Astrocyte of the spinal cord (primary cell): ENCODE results near the gene COPA.

Experiments
- DNase-seq: peaks from one replicate; pipeline ENCODE4 v3.0.0; 2011; ENCODE audit warnings: low read depth, low spot score
- H3K4me3 ChIP-seq: 2 replicates; pipeline ENCODE4 v1.5.1; 2011; ENCODE audit warnings: low read depth, mild to moderate bottlenecking, low read length, moderate library complexity
- CTCF ChIP-seq: IDR thresholded peaks from 2 replicates; pipeline ENCODE4 v1.5.1; 2012; ENCODE audit warnings: low read depth, mild to moderate bottlenecking, low read length, inconsistent platforms
- in situ Hi-C: cut with HindIII; loops from 2 replicates; pipeline ENCODE4 v1.10.0; 2017; ENCODE audit warnings: low sequenced_read_pairs

Gene COPA

GRCh38 chr1:160374306-160375110 lies 31.5 kb upstream of the COPA start:
- in situ Hi-C loops, result no loop called here
- DNase-seq, result no peak
- no peak for TF ChIP-seq CTCF
- no peak overlapping the region for H3K4me3 ChIP-seq

DNA sequence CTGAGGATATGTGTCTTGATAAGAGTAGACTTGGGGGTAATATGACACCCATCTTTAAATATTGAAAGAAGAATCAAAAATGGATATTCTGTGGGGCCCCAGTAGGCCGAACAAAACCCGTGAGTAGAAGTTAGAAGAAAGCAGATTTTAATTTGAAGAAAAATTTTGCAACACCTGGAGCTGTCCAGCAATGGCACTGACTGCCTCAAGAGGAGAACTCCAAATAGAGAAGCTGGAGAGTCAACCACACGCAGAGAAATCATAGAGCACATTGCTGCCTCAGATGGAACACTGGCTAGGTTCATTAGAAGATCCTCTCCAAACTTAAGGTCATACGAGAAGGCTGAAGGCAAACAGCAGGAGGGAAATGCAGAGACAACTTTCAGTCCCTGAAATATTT lies 30.6 kb upstream of the COPA start:
- no peak for TF ChIP-seq CTCF
- DNase-seq, result no peak
- in situ Hi-C loops, result no loop called here
- no peak overlapping the region for H3K4me3 ChIP-seq

- no peak overlapping the region for H3K4me3 ChIP-seq
- TF ChIP-seq CTCF, result no peak
- no peak for DNase-seq
- in situ Hi-C loops, result no loop called here
These were observed 28.7 kb upstream of the COPA start for GRCh38 chr1:160371756-160372155.

DNA sequence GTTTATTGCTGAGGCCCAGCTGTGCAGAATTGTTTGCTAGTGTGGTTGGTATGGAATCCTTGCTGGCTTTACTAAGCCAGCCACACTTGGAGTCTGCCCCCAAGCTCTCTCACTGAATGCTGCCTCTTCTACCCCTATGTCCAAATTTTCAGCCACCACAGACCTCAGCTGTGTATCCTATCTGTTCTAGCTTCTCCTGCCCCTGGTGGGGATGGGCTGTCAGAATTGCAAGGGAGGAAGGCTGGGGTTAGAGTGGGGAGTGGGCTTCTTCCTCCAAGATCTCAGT lies 28.2 kb upstream of the COPA start:
- DNase-seq, result no peak
- no peak for TF ChIP-seq CTCF
- in situ Hi-C loops, result no loop called here
- H3K4me3 ChIP-seq, result no peak overlapping the region

GRCh38 chr1:160370561-160371345 lies 27.7 kb upstream of the COPA start:
- in situ Hi-C loops, result no loop called here
- no peak overlapping the region for H3K4me3 ChIP-seq
- no peak for TF ChIP-seq CTCF
- no peak for DNase-seq

DNA sequence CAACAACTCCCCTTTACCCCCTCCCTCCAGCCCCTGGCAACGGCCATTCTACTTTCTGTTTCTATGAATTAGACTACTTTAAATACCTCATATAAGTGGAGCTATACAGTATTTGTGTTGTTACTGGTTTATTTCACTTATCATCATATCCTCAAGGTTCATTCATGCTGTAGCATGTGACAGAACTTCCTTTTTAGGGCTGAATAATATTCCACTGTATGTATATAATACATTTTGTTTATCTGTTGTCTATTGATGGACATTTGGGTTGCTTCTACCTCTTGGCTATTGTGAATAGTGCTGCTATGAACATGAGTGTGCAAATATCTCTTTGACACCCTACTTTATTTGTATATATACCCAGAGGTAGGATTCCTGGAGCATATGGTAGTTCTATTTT lies 26.0 kb upstream of the COPA start:
- DNase-seq, result no peak
- no peak overlapping the region for H3K4me3 ChIP-seq
- in situ Hi-C loops, result no loop called here
- no peak for TF ChIP-seq CTCF
